Ureter (tissue), 1 donor: ENCODE measurements around the gene CCDC106. TPM values are rescaled to one million over a fixed set of nuclear protein-coding genes. Genes with fewer than 3 reads are reported as not detected.

Experiments
- DNase-seq: peaks from one replicate; pipeline ENCODE4 v3.0.0-alpha.2; 2020; ENCODE audit warnings: low spot score
- total RNA-seq: library from RNA; stranded (reverse); gene quantifications from one replicate; pipeline ENCODE4 v1.2.4, GENCODE V29; 2023
- donor health status: DM: yes; HTN: yes; CAD: no.

CCDC106 gene
- total RNA-seq, 1 donor from 2014 or later, result 12.3 TPM

DNA sequence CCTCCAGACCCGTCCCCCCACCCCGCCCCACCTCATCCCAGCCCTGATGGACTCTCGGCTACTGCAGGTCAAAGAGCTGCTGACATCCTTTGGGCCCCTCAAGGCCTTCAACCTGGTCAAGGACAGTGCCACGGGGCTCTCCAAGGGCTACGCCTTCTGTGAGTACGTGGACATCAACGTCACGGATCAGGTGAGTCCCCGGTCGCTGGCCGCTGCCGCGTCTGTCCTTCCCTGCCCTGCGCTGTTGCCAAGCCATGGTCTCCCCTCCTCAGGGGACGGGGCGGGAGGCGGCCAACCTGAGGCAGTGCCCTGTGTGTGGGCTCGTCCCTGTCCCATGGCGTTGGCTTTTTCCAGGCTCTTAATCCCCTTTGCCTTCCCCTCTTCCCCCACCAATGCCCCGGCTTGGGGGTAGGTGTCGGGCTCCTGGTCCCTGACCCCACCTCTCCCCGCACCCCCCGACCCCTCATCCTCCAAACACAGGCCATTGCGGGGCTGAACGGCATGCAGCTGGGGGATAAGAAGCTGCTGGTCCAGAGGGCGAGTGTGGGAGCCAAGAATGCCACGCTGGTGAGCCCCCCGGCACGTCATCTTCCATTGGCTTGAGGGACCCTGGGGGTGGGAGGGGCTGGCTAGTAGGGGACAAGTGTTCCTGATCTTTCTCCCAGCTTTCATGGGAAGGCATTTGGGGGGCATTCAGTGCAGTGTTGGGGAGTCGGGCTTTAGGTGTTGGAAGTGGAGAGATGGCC, 20.8 kb downstream of the CCDC106 start:
- no peak for DNase-seq

DNA sequence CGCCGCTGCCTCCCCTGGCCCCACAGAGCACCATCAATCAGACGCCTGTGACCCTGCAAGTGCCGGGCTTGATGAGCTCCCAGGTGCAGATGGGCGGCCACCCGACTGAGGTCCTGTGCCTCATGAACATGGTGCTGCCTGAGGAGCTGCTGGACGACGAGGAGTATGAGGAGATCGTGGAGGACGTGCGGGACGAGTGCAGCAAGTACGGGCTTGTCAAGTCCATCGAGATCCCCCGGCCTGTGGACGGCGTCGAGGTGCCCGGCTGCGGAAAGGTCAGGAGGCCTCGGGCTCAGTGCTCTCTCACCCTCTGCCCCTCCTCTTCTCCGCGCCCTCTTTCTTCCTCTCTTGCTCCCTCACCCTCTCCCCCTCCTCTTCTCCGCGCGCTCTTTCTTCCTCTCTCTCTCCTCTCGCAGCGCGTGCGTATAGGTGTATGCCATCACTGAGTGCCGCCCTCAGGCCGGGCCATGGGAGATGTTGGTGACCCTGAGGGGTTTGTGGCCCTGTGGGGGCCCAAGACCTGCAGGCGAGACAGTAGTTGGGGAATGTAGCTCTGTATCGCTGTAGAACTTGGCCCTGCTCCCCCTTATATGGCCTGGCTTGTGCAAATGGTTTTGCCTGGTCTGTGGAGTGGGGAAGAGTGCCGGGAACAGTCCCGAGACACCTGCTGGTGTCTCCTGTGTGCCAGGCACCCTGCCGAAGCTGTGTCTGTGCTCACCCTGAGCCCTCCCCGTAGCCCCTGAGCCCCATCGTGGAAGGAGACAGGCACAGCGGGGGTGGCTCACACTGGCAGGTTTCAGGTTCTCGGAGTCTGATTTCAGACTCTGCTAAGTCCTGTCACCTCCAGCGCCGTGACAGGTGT, 21.6 kb downstream of the CCDC106 start:
- no peak for DNase-seq

DNA sequence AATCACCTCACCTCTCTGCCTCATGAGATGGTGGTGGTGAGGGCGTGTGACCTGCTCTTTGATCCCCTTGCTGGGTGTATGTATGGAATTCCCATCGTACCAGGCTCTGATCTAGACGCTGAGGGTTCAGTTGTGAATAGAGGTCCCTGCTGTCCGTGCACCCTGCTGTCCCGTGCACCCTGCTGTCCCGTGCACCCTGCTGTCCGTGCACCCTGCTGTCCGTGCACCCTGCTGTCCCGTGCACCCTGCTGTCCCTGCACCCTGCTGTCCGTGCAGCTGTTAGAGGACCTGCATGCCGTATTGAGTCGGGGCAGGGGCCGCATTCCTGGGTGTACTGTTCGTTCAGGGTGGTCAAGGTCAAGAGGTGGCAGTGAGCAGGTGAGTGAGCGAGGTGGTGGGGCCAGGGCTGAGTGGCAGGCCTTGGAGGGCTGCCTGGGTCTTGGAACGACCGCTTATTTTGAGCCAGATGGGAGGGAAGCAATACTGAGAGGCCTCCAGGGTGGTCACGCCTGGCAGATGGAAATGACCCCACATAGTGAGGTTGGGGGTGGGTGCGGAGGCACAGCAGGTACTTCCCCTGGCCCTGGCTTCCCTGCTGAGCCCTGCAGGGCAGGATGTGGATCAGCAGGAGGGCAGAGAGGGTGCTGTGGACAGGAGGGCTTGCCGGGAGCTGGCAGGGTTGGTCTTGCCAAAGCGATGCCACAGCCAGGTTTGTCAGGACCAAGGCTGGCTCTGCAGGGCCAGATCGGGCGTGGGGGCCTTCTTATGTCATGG, 22.5 kb downstream of the CCDC106 start:
- DNase-seq, result no peak

DNA sequence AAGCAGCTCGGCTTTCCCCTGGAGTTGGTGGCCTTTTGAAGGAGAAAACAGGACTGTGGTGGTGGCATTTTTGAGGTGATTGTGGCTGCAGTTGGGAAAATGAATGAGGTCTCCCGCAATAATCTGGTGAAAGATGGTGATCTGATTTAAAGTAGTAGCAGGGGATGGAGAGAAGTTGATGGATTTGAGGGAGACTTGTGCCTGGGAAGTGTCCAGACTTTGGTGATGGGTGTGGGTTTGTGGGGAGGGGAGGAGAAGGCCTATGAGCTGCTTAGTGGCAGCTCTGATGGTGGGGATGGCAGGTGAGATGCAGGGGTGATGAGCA, 23.0 kb downstream of the CCDC106 start:
- DNase-seq, result no peak

DNA sequence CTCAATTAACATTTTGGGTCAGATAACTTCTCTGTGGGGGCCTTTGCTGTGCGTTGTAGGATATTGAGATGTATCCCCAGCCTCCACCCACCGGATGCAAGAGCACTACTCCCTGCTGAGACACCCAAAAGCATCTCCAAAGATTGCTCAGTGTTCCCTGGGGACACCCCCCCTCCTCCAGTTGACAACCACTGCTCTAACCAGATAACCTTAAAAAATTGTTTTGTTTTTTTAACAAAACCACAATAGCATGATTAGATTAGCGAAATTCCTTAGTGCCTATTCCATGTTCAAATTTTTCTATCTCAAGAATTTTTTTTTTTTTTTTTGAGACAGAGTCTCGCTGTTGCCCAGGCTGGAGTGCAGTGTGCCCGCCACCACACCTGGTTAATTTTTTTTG, 24.4 kb downstream of the CCDC106 start:
- DNase-seq, result no peak

DNA sequence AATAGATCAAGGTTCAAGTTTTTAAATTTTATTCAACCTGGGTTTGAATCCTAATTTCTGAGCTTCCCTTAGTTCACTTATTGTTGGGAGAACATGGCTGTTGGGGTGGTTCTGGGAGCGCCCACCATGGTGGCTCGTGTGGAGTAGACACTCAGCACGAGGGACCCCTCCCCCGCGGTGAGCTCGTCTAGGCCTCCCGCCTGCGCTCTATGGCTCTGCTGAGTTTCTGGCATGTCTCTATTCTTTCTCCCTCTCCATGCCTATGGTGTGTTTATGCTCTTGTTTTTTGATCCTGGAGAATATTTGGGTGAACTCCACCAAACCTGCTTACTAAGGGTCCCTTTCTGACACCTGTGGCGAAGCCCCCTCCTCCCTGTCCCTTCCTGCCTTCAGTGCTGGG, 25.5 kb downstream of the CCDC106 start:
- DNase-seq, result no peak

DNA sequence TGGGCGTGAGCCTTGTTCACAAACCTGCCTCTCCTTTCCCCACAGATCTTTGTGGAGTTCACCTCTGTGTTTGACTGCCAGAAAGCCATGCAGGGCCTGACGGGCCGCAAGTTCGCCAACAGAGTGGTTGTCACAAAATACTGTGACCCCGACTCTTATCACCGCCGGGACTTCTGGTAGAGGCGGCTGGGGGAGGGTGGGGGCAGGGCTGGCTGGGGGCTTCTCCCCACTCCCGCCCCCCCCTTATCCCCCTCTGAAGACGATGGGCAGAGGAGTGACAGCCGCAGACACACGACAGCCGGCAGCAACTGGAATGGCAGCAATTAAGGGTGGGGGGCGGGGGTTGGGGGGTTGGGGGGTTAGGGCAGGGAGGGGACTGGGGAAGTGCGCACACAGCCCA, 25.9 kb downstream of the CCDC106 start:
- no peak for DNase-seq

DNA sequence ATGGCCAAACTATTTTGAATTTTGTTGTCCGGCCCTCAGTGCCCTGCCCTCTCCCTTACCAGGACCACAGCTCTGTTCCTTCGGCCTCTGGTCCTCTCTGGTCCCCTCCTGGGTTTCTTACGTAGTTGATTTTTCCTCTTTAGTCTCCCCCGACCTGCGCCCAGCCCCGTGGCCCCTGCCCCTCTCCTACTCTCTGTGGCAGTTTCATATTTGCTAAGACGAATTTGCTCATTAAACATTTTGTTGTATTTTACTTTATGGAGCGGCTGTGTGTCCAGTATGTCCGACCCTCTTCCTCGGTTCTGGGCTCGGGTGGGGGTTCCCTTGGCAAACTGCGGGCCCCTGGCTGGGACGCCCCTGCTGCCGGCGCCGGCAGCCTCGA, 26.4 kb downstream of the CCDC106 start:
- DNase-seq, result no peak

DNA sequence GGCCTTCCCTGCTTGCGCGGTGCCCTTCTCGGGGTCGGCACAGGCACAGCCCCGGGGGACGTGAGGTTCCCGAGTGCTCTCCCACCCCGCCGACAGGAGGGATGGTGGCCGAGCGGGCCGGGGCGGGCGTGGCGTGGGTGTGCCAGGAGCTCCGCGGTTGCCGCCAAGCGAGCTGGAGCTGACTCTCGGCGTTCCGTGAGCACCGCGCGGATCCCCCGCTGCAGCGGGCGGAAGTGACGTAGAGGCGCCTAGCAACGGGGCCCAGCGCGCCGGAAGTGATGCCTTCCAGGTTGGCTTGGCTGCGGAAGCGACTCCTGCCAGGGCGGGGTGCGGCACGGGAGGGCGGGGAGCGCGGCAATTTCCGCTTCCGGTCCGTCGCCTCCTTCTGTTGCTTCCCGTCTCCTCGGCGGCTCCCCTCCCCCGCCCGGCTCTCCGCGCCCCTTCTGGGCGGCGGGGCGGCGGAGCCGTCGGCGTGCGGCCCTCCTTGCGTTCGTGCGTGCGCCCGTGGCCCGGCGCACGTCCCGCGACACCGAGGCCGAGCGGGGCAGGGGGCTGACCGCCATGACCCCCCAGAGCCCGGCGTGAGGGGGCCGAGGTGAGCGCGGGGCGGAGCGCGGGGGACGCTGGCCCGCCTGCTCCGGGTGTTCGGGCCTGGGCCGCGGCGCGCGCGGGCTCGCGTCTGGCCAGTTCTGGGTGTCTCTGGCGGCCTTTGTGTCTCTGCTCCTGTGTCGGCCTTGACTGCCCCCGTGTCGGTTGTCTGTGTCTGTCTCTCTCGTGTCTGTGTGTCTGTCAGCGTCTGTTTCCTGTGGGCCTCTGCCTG, 27.0 kb downstream of the CCDC106 start, which contains the start of gene EPN1:
Gene EPN1 (plus strand): TSS at position 386 of the 820 bp plus-strand sequence. CDS start 3,402 bp downstream, outside the sequence.
- DNase-seq, result peak; percentile 97

DNA sequence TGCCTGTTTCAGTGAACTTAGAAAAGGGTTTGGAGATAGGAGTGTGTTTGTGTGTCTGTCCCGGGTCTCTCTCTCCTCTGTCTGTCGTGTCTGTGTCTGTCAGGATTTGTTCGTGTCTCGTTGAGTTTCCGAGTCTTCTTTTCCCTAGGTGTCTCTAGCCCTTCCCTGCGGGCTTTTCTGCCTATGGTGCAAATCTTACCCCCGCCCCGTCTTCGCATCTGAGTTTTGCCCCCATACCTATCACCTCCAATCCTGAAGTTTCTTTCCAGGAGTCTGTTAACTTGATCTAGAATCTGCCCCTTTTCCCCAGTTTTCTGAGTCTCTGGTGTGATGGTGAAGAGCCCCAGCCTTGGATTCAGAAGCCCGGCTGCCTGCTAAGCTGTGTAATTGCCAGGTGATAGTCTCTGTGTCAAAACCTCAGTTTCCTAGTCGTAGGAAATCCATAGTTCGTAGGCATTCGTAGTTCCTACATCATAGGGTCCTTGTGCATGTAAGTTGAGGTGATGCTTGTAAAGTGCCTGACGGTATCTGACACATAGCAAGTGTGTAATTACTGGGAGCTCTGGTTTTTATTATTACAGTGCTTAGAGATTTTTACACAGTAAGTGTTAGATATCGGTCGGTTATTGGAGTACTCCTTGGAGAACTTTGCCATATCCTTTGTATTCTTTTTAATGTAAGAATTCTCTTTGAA, 27.8 kb downstream of the CCDC106 start:
- DNase-seq, result no peak

DNA sequence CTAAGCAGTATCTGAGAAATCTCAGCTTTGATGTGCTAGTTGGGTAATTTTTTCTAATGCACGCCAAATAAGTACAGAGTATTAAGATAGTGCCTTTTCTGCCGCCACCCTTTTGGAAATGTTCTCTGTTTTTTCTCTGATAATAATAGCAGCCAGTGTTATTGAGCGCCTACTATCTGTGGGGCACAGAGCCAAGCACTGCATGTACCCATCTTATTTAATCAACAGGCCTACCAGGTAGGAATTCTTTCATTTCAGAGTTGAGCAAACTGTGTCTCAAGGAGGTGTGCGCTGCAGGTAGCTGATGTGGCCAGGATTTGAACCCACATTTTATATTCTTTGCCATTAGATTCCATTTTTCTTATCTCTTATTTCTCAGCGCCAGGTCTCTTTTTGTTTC, 28.4 kb downstream of the CCDC106 start:
- DNase-seq, result no peak

DNA sequence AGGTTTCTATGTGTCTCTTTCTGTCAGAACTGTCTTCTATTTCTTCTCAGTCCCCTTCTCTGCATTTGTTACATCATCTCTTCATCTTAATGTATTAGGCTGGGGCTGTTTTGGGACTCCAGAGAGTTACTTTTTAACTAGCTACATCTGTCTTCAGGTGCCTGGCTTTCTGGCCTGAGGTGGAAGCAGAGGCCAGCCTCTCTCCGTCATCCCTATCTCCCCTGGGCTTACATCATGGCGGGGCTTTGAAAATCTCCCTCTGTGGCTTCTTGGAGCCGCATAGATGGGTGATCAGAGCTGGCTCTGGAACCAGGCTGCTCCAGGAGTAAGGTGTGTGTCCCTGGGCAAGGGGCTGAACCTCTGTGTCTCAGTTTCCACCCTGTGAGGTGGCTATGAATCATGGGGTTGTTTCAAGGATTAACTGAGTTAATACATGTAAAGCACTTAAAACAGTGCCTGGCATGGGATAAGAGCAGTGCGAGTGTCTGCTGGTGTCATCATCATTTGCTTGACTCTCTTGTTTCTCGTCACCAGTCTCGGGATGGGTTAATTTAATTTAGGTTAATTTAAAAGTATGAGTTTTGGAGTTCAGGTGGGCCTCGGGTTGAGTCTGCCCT, 29.0 kb downstream of the CCDC106 start:
- no peak for DNase-seq

DNA sequence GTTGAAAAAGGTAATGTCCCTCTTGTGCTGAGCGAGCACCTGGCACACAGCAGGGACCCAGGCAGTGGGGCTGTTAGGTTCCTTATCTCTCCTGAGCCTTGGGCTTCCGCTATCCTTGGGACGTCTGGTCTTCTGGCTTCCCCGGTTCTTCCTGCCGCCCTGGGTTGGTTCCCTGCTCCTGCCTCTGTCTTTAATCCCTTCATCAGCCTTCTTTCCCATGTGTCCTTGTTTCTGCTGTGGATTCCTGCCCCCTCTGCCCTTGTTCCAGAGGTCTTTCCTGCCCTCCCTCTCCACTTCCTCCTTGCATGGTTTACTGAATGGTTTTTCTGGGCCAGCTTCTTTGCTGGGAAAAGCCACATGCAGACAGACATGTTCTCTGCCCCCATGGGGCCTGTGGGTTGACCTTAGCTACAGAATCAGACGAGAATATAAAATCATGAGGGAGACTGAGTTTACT, 29.6 kb downstream of the CCDC106 start:
- DNase-seq, result no peak

DNA sequence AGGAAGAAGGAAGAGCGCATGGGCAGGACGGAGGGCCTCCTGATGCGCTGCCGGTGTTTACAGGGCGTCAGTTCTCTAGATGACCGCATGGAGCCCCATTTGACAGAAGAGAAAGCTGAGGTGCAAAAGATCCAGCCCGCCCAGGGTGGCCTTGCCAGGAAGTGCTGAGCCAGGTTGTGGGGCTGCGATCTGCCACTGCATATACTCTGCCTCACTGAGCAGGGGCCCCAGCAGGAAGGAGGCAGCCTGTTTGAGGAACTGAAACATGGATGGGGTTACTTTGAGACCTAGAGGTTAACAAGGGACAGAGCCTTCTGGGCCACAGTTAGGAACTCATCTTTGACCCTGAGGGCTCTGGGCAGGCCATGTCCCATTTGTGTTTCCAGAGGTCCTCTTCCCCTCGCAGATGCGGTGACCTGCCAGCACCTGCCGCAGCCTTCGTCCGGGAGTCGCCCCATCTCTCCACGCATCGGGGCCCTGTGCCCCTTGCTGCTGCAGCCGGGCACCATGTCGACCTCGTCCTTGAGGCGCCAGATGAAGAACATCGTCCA, 30.2 kb downstream of the CCDC106 start:
- DNase-seq, result no peak

DNA sequence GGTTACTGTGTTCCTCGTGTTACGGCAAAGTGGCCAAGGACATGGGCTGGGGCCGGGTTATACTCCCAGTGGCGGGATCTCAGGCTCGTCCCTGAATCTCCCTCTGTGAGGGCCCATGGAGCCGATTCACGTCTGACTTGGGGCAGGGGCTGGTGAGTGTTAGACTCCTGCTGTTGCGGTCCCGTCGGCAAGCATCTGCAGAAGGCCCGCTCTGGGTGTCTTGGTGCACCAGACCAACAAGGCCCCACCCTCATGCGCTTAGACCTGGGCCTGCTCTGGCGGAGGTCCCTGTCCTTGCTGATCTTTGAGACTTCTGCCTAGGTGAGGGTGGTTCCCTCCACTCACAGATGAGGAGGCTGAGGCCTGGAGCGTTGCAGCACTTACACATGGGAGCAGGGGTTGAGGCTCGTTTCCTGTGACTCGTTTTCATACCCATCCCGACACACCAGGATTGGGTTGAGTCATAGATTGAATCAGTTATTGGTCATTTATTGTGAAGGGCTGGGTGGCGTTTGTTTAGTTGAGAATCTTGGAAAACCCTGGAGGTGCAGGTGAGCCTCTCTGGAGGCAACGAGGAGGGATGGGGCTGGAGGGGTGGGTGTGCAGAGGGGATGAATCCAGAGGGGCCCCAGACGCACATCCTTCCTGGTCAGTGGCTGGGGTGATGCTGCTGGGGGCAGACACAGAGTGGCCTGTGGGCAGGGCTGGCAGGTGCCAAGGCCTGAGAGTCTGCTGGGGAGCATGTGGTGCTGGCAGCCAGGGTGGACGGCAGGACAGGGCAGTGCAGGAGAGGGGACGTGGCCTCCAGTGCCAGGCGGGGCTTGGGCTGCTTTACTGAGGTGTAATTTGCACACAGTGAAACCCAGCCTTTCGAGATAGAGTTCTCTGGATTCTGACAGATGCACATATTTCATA, 31.6 kb downstream of the CCDC106 start:
- DNase-seq, result no peak

DNA sequence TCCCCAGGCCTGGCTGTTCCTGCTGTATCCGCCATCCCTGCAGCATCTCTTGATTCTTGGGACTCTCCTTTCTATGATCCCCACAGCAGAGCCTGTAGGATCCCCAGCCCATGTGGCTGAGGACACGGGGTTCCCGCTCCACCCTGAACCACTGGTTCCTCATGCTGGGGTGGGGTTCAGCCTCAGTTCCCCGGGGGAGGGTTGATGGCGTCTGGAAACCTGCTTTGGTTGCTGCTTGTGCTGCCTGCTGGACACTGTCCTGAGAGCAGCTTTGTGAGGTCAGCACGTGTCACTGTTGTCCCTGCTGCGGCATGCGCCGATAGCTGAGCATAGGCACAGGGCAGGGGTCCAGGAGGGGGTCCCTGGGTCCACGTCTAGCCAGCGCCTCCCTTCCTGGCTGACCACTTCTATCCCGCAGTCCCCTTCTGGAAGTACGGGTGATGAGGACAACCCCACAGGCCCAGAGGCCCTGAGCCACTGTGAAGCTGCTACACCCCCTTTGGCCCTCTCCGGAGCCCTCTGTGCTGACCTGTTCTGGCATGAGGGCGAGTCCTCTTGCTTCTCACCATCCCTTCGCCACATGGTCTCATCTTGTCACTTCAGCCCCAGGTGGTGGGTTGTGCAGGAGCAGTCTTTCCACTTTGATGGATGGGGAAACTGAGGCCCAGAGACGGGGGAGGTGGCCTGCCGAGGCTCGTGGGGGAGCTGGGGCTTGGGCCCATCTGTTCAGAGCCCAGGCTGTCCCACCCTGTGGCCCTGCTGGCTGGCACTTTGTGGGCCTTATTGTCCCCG, 32.5 kb downstream of the CCDC106 start:
- no peak for DNase-seq

DNA sequence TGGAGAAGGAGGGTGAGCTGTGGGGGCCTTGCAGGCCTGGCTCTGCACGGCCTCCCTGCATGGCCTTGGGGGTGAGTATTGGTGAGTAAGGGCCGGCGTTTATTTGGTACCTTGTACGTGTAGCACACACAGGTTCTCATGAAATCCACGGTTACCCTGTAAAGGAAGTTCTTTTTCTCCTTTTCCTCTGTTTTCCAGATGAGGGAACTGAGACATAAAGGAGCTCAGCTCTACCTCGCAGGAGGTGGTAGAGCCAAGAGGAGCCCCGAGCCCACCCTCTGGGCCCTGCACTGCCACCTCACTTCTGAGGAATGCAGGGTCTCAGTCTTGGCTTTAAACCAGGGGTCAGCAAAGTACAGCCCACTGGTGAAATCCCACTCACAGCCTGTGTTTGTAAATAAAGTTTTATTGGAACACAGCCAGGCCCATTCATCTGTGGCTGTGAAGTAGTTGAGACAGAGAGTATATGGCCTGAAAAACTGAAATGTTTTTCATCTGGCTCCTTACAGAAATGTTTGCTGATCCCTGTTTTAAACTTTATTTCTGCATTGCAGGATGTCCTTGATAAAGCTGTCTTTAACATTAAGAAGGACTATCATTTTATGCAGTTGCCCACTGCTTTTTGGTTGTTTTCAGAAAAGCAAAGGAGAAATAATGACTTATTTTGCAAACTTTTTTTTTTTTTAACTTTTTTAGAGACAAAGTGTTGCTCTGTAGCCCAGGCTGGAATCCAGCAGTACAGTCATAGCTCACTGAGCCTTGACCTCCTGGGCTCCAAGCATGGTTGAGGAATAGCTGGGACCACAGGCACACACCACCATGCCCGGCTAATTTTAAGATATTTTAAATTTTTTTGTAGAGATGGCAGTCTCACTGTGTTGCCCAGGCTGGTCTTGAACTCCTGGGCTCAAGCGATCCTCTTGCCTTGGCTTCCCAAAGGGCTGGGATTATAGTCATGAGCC, 33.4 kb downstream of the CCDC106 start:
- DNase-seq, result no peak
